Astrocyte (in vitro differentiated cells and primary cell): ENCODE data around the gene C1orf105. TPM values are rescaled to one million over a fixed set of nuclear protein-coding genes. Genes with fewer than 3 reads are reported as not detected.

Experiments used
- DNase-seq: peaks from one replicate; pipeline ENCODE4 v3.0.0-alpha.2; 2010; ENCODE audit warnings: low read depth
- FAIRE-seq: peaks from 2 replicates; lab custom pipeline; 2011; peaks lifted over from hg19 to GRCh38; lab: Jason Lieb, UNC
- H2AFZ ChIP-seq: 2 replicates; pipeline ENCODE4 v1.6.0; 2012; ENCODE audit warnings: low read depth, low read length, inconsistent platforms
- H3K27ac ChIP-seq: 2 replicates; pipeline ENCODE4 v1.5.1; 2011; ENCODE audit warnings: low read depth, low read length, inconsistent platforms
- H3K27me3 ChIP-seq: 2 replicates; pipeline ENCODE4 v1.6.0; 2011; ENCODE audit warnings: low read length, inconsistent platforms; ENCODE audit not compliant: insufficient read depth
- H3K36me3 ChIP-seq: 2 replicates; pipeline ENCODE4 v1.5.1; 2011; ENCODE audit warnings: low read length, inconsistent platforms; ENCODE audit not compliant: insufficient read depth
- H3K4me1 ChIP-seq: 2 replicates; pipeline ENCODE4 v1.5.1; 2011; ENCODE audit warnings: low read length, inconsistent platforms; ENCODE audit not compliant: insufficient read depth
- H3K4me2 ChIP-seq: 2 replicates; pipeline ENCODE4 v1.6.0; 2012; ENCODE audit warnings: low read length, inconsistent platforms
- H3K4me3 ChIP-seq: 2 replicates; pipeline ENCODE4 v1.5.1; 2011; ENCODE audit warnings: low read depth, mild to moderate bottlenecking, low read length, inconsistent platforms; ENCODE audit not compliant: insufficient read depth
- H3K79me2 ChIP-seq: 2 replicates; pipeline ENCODE4 v1.6.0; 2012; ENCODE audit warnings: mild to moderate bottlenecking, low read length, inconsistent platforms; ENCODE audit not compliant: insufficient read depth
- H3K9ac ChIP-seq: 2 replicates; pipeline ENCODE4 v1.6.0; 2012; ENCODE audit warnings: mild to moderate bottlenecking, low read length, inconsistent platforms
- H3K9me3 ChIP-seq: 2 replicates; pipeline ENCODE4 v1.5.1; 2012; ENCODE audit warnings: low read depth, mild to moderate bottlenecking, low read length, inconsistent platforms; ENCODE audit not compliant: insufficient read depth
- H4K20me1 ChIP-seq: 2 replicates; pipeline ENCODE4 v1.6.0; 2012; ENCODE audit warnings: low read length, inconsistent platforms; ENCODE audit not compliant: insufficient read depth
- H3K27ac Mint-ChIP-seq: one replicate; pipeline ENCODE4 v1.8.0; 2021; ENCODE audit warnings: mild to moderate bottlenecking, mixed read lengths; ENCODE audit not compliant: unreplicated experiment
- H3K27me3 Mint-ChIP-seq: one replicate; pipeline ENCODE4 v1.8.0; 2021; ENCODE audit warnings: low read depth, mixed read lengths; ENCODE audit not compliant: unreplicated experiment
- H3K36me3 Mint-ChIP-seq: one replicate; pipeline ENCODE4 v1.8.0; 2021; ENCODE audit warnings: low read depth, mixed read lengths; ENCODE audit not compliant: unreplicated experiment
- H3K4me1 Mint-ChIP-seq: one replicate; pipeline ENCODE4 v1.8.0; 2021; ENCODE audit warnings: low read depth, mixed read lengths; ENCODE audit not compliant: unreplicated experiment
- H3K4me3 Mint-ChIP-seq: one replicate; pipeline ENCODE4 v1.8.0; 2021; ENCODE audit warnings: mild to moderate bottlenecking, moderate library complexity, mixed read lengths; ENCODE audit not compliant: unreplicated experiment
- H3K9me3 Mint-ChIP-seq: one replicate; pipeline ENCODE4 v1.8.0; 2021; ENCODE audit warnings: mild to moderate bottlenecking, mixed read lengths; ENCODE audit not compliant: unreplicated experiment
- CTCF ChIP-seq: IDR thresholded peaks from 2 replicates; pipeline ENCODE4 v1.5.1; 2011; ENCODE audit warnings: low read depth, mild to moderate bottlenecking, inconsistent platforms, low read length, moderate library complexity; ENCODE audit not compliant: insufficient read depth
- EZH2 ChIP-seq: IDR thresholded peaks from 2 replicates; pipeline ENCODE4 v1.6.1; 2012; ENCODE audit warnings: mild to moderate bottlenecking, low read length, inconsistent platforms; ENCODE audit not compliant: insufficient read depth
- total RNA-seq: library from RNA; stranded (reverse); gene quantifications from 2 replicates; pipeline ENCODE4 v1.2.1, GENCODE V29; 2021

C1orf105 gene
- total RNA-seq, 1 donor from 2014 or later = not detected

- no peak overlapping the region for H3K27ac ChIP-seq
- no peaks in the 10 kb centered on the region for H3K36me3 Mint-ChIP-seq
- peaks cover 2% of the 10 kb centered on the region for H3K9me3 Mint-ChIP-seq
- no peaks in the 10 kb centered on the region for H3K79me2 ChIP-seq
- no peak for TF ChIP-seq CTCF
- TF ChIP-seq EZH2 = no peak
- H3K4me1 ChIP-seq = no peaks in the 10 kb centered on the region
- no peaks in the 10 kb centered on the region for H3K36me3 ChIP-seq
- peaks cover 27% of the 10 kb centered on the region for H3K4me1 Mint-ChIP-seq
- H3K9ac ChIP-seq = no peak overlapping the region
- no peaks in the 10 kb centered on the region for H3K27me3 ChIP-seq
- DNase-seq (no peak), FAIRE-seq (no peak)
- H3K4me3 Mint-ChIP-seq = no peak overlapping the region
- no peak overlapping the region for H3K4me3 ChIP-seq
- H4K20me1 ChIP-seq = no peaks in the 10 kb centered on the region
- H3K27me3 Mint-ChIP-seq = no peaks in the 10 kb centered on the region
- no peak overlapping the region for H3K4me2 ChIP-seq
- no peak overlapping the region for H2AFZ ChIP-seq
- no peaks in the 10 kb centered on the region for H3K9me3 ChIP-seq
- H3K27ac Mint-ChIP-seq = no peak overlapping the region
Measured at GRCh38 chr1:172467446-172467845, 47.0 kb downstream of the C1orf105 start.

GRCh38 chr1:172468296-172468695 lies 47.8 kb downstream of the C1orf105 start:
- H3K36me3 ChIP-seq = no peaks in the 10 kb centered on the region
- Mint-ChIP-seq H3K4me3 (no peak overlapping the region), H3K36me3 (no peaks in the 10 kb centered on the region), H3K4me1 (peaks cover 27% of the 10 kb centered on the region), H3K9me3 (peaks cover 2% of the 10 kb centered on the region), H3K27ac (no peak overlapping the region), H3K27me3 (no peaks in the 10 kb centered on the region)
- H3K79me2 ChIP-seq = no peaks in the 10 kb centered on the region
- H3K4me1 ChIP-seq = no peaks in the 10 kb centered on the region
- H3K4me2 ChIP-seq = no peak overlapping the region
- TF ChIP-seq EZH2 (no peak), CTCF (no peak)
- no peak overlapping the region for H2AFZ ChIP-seq
- no peak overlapping the region for H3K9ac ChIP-seq
- no peaks in the 10 kb centered on the region for H4K20me1 ChIP-seq
- H3K27me3 ChIP-seq = no peaks in the 10 kb centered on the region
- H3K27ac ChIP-seq = no peak overlapping the region
- FAIRE-seq = no peak
- DNase-seq = no peak
- no peaks in the 10 kb centered on the region for H3K9me3 ChIP-seq
- H3K4me3 ChIP-seq = no peak overlapping the region

GRCh38 chr1:172469717-172470116 lies 49.2 kb downstream of the C1orf105 start:
- no peak overlapping the region for H3K4me2 ChIP-seq
- no peak overlapping the region for H3K27ac Mint-ChIP-seq
- no peaks in the 10 kb centered on the region for H3K36me3 ChIP-seq
- FAIRE-seq (no peak), DNase-seq (no peak)
- H3K4me3 ChIP-seq = no peak overlapping the region
- H3K27me3 Mint-ChIP-seq = no peaks in the 10 kb centered on the region
- TF ChIP-seq EZH2 (no peak), CTCF (no peak)
- H3K9me3 ChIP-seq = no peaks in the 10 kb centered on the region
- no peaks in the 10 kb centered on the region for H3K36me3 Mint-ChIP-seq
- H3K4me1 Mint-ChIP-seq = peaks cover 27% of the 10 kb centered on the region
- no peak overlapping the region for H3K27ac ChIP-seq
- H3K4me1 ChIP-seq = no peaks in the 10 kb centered on the region
- no peak overlapping the region for H3K4me3 Mint-ChIP-seq
- H3K79me2 ChIP-seq = no peaks in the 10 kb centered on the region
- no peak overlapping the region for H3K9ac ChIP-seq
- no peak overlapping the region for H2AFZ ChIP-seq
- H4K20me1 ChIP-seq = no peaks in the 10 kb centered on the region
- H3K27me3 ChIP-seq = no peaks in the 10 kb centered on the region
- peaks cover 2% of the 10 kb centered on the region for H3K9me3 Mint-ChIP-seq
